ENCODE measurements around the gene RIMBP3B. TPM values are rescaled to one million over a fixed set of nuclear protein-coding genes. Genes with fewer than 3 reads are reported as not detected.
A peak's percentile ranks its signal among the peaks of the same experiment; 100 is the strongest.
"Not testable (repeated sequence)": the region's sequence is repeated elsewhere in the genome, so short reads cannot be mapped to it uniquely, and the experiment has no call there.

The RIMBP3B gene
- total RNA-seq (not detected), polyA plus RNA-seq (under 1 TPM in 1 of 3 donors, not detected in 2; 0.25 TPM)

GRCh38 chr22:21383701-21384467 lies at the start of gene RIMBP3B:
RIMBP3B (plus strand) TSS chr22:21383751; CDS start chr22:21383859, 108 bp downstream.
- H3K4me3 ChIP-seq; H3K36me3 ChIP-seq; H3K4me1 ChIP-seq; H3K9me3 ChIP-seq; H3K27ac ChIP-seq; intact Hi-C loops (cut with DNase I); H3K27me3 ChIP-seq; DNase-seq: not testable (repeated sequence)
- no CpG with 5 or more reads among the region's 91 CpGs for WGBS, 2 donors

GRCh38 chr22:21357527-21357926 lies 26.0 kb upstream of the RIMBP3B start:
- WGBS, 2 donors = 84 to 91% methylated on average over 11 of the region's 12 CpGs
- H3K4me1 ChIP-seq; H3K36me3 ChIP-seq; intact Hi-C loops (cut with DNase I); H3K27ac ChIP-seq; H3K27me3 ChIP-seq; H3K9me3 ChIP-seq; H3K4me3 ChIP-seq: not testable (repeated sequence)
- peak; percentile 29 for DNase-seq

GRCh38 chr22:21360525-21360924 lies 23.0 kb upstream of the RIMBP3B start:
- peak; percentile 0 for DNase-seq
- WGBS, 2 donors = 2 to 8% methylated on average over 40 to 42 of the region's 59 CpGs

GRCh38 chr22:21362473-21362872 lies 21.1 kb upstream of the RIMBP3B start:
- DNase-seq; intact Hi-C loops (cut with DNase I); H3K27ac ChIP-seq; H3K4me1 ChIP-seq; H3K4me3 ChIP-seq; H3K27me3 ChIP-seq; H3K36me3 ChIP-seq; H3K9me3 ChIP-seq: not testable (repeated sequence)
- WGBS, 2 donors = no CpG with 5 or more reads among the region's 4 CpGs

More at GRCh38 chr22:21360525-21360924, 23.0 kb upstream of the RIMBP3B start:
- H3K36me3 ChIP-seq; H3K4me1 ChIP-seq; H3K9me3 ChIP-seq; intact Hi-C loops (cut with DNase I); H3K27me3 ChIP-seq; H3K4me3 ChIP-seq; H3K27ac ChIP-seq: not testable (repeated sequence)

- 44% methylated on average over 1 to 2 of the region's 5 CpGs for WGBS, 2 donors
- DNase-seq; H3K27ac ChIP-seq; intact Hi-C loops (cut with DNase I); H3K36me3 ChIP-seq; H3K9me3 ChIP-seq; H3K4me3 ChIP-seq; H3K27me3 ChIP-seq; H3K4me1 ChIP-seq: not testable (repeated sequence)
Measured at GRCh38 chr22:21363061-21363460, 20.5 kb upstream of the RIMBP3B start.

- H3K36me3 ChIP-seq; H3K27ac ChIP-seq; H3K4me3 ChIP-seq; H3K4me1 ChIP-seq; intact Hi-C loops (cut with DNase I); H3K9me3 ChIP-seq; H3K27me3 ChIP-seq: not testable (repeated sequence)
- DNase-seq = peak; percentile 26
- 81 to 85% methylated on average over 8 to 10 of the region's 11 CpGs for WGBS, 2 donors
Measured at GRCh38 chr22:21363803-21364202, 19.7 kb upstream of the RIMBP3B start.

GRCh38 chr22:21364362-21364761 lies 19.2 kb upstream of the RIMBP3B start:
- no CpG with 5 or more reads among the region's 11 CpGs for WGBS, 2 donors
- H3K27ac ChIP-seq; H3K9me3 ChIP-seq; intact Hi-C loops (cut with DNase I); DNase-seq; H3K27me3 ChIP-seq; H3K36me3 ChIP-seq; H3K4me1 ChIP-seq; H3K4me3 ChIP-seq: not testable (repeated sequence)

- 16 to 46% methylated on average over 1 of the region's 4 CpGs for WGBS, 2 donors
- H3K4me1 ChIP-seq; DNase-seq; H3K4me3 ChIP-seq; H3K9me3 ChIP-seq; H3K36me3 ChIP-seq; H3K27me3 ChIP-seq; intact Hi-C loops (cut with DNase I); H3K27ac ChIP-seq: not testable (repeated sequence)
Measured at GRCh38 chr22:21365337-21365736, 18.2 kb upstream of the RIMBP3B start.

GRCh38 chr22:21368603-21369310 lies 14.8 kb upstream of the RIMBP3B start:
- H3K9me3 ChIP-seq; H3K4me3 ChIP-seq; H3K27me3 ChIP-seq; H3K4me1 ChIP-seq; H3K27ac ChIP-seq; intact Hi-C loops (cut with DNase I); H3K36me3 ChIP-seq: not testable (repeated sequence)
- DNase-seq = peak; percentile 4
- 73 to 94% methylated on average over 3 to 4 of the region's 12 CpGs for WGBS, 2 donors

- intact Hi-C loops (cut with DNase I); H3K4me3 ChIP-seq; H3K27me3 ChIP-seq; H3K27ac ChIP-seq; H3K9me3 ChIP-seq; H3K36me3 ChIP-seq; H3K4me1 ChIP-seq; DNase-seq: not testable (repeated sequence)
- no CpG with 5 or more reads among the region's 4 CpGs for WGBS, 2 donors
Measured at GRCh38 chr22:21375880-21376279, 7.7 kb upstream of the RIMBP3B start.

- H3K4me1 ChIP-seq; H3K36me3 ChIP-seq; intact Hi-C loops (cut with DNase I); H3K27me3 ChIP-seq; H3K9me3 ChIP-seq; H3K4me3 ChIP-seq; H3K27ac ChIP-seq; DNase-seq: not testable (repeated sequence)
- no CpG with 5 or more reads among the region's 79 CpGs for WGBS, 2 donors
Measured at GRCh38 chr22:21384468-21385357, 1.2 kb downstream of the RIMBP3B start.

GRCh38 chr22:21389480-21389879 lies 5.9 kb downstream of the RIMBP3B start:
- intact Hi-C loops (cut with DNase I); DNase-seq; H3K27ac ChIP-seq; H3K27me3 ChIP-seq; H3K36me3 ChIP-seq; H3K4me1 ChIP-seq; H3K9me3 ChIP-seq; H3K4me3 ChIP-seq: not testable (repeated sequence)
- no CpG with 5 or more reads among the region's 7 CpGs for WGBS, 2 donors

Data from sigmoid colon (tissue), 7 donors.